HepG2 (cell line): ENCODE data around the gene MTCH1. TPM values are rescaled to one million over a fixed set of nuclear protein-coding genes. Genes with fewer than 3 reads are reported as not detected.

ENCODE experiments used
- ATAC-seq: fragments of 200-7000 bp; cut with Tn5 transposase; 3 replicates; pipeline ENCODE4 v1.9.1; 2020; ENCODE audit warnings: mild to moderate bottlenecking, moderate library complexity
- BruUV-seq: library from RNA; stranded (reverse); fragments of 400-500 nt; replicated peaks from 2 replicates; lab custom pipeline; 2021; lab: Mats Ljungman, UMichigan
- CTCF ChIA-PET: fragments of 300-600 bp; formaldehyde crosslinking; extraction: SDS; loops from one replicate; lab custom pipeline; 2021; ENCODE audit warnings: low total read pairs, inconsistent platforms, low intra/inter-chr PET ratio; lab: Yijun Ruan, JAX
- POLR2A ChIA-PET: fragments of 350-600 bp; sonication (Branson Sonifier 250); formaldehyde crosslinking; loops from one replicate; lab custom pipeline; 2020; ENCODE audit warnings: antibody characterized with exemption, inconsistent platforms; lab: Yijun Ruan, JAX
- DNase-seq: peaks from one replicate; pipeline ENCODE4 v3.0.0-alpha.2; 2015; ENCODE audit warnings: low spot score
- FAIRE-seq: peaks from 3 replicates; lab custom pipeline; 2011; peaks lifted over from hg19 to GRCh38; lab: Jason Lieb, UNC
- H2AFZ ChIP-seq: one replicate; pipeline ENCODE4 v1.6.1; 2011; ENCODE audit warnings: low read length, inconsistent platforms
- H3K27ac ChIP-seq: fragments of 300-600 bp; 3 replicates; pipeline ENCODE4 v1.8.0; 2011; ENCODE audit warnings: mixed run types, mild to moderate bottlenecking, mixed read lengths, low read length, inconsistent platforms; ENCODE audit not compliant: insufficient read depth; ENCODE audit errors: extremely low read length
- H3K27me3 ChIP-seq, 2 experiments: fragments of 200-600 bp in 1 of 2; 2 replicates in 1 of 2; 3 replicates in 1 of 2; pipeline versions ENCODE4 v1.6.0 to v1.8.0; 2011; ENCODE audit warnings: low read length in 2 of 2, mild to moderate bottlenecking in 2 of 2, moderate library complexity in 2 of 2, inconsistent platforms in 1 of 2; ENCODE audit not compliant: insufficient read depth in 2 of 2, control insufficient read depth in 1 of 2
- H3K36me3 ChIP-seq, 2 experiments: fragments of 200-600 bp in 1 of 2; replicated peaks in 1 of 2; 2 replicates in 1 of 2; 3 replicates in 1 of 2; pipeline versions ENCODE4 v1.5.1 to v1.8.0; 2011; ENCODE audit warnings: low read length in 2 of 2, inconsistent platforms in 1 of 2; ENCODE audit not compliant: insufficient read depth in 2 of 2, control insufficient read depth in 1 of 2
- H3K4me1 ChIP-seq: 2 replicates; pipeline ENCODE4 v1.5.1; 2012; ENCODE audit warnings: low read length, inconsistent platforms; ENCODE audit not compliant: insufficient read depth
- H3K4me2 ChIP-seq: 2 replicates; pipeline ENCODE4 v1.6.0; 2011; ENCODE audit warnings: low read depth, low read length, inconsistent platforms
- H3K4me3 ChIP-seq, 3 experiments: fragments of 200-600 bp in 1 of 3; sonication (generic), shearing (Covaris generic) in 1 of 3; replicated peaks in 1 of 3; 2 replicates each; pipeline ENCODE4 v1.5.1; 2011 to 2016; ENCODE audit warnings: low read length in 3 of 3, inconsistent platforms in 2 of 3, low read depth in 2 of 3, mild to moderate bottlenecking in 2 of 3, control low read depth in 1 of 3, mixed read lengths in 1 of 3; ENCODE audit not compliant: insufficient read depth in 1 of 3
- H3K79me2 ChIP-seq: one replicate; pipeline ENCODE4 v1.6.1; 2011; ENCODE audit warnings: low read length, inconsistent platforms; ENCODE audit not compliant: insufficient read depth
- H3K9ac ChIP-seq: 2 replicates; pipeline ENCODE4 v1.6.0; 2011; ENCODE audit warnings: mild to moderate bottlenecking, low read depth, low read length, inconsistent platforms; ENCODE audit not compliant: insufficient read depth
- H3K9me3 ChIP-seq: 2 replicates; pipeline ENCODE4 v1.5.1; 2012; ENCODE audit warnings: mild to moderate bottlenecking, low read length
- H4K20me1 ChIP-seq: 2 replicates; pipeline ENCODE4 v1.6.0; 2011; ENCODE audit warnings: inconsistent platforms, mild to moderate bottlenecking, low read length, moderate library complexity; ENCODE audit not compliant: insufficient read depth
- BHLHE40 ChIP-seq: IDR thresholded peaks from 2 replicates; pipeline ENCODE4 v1.6.1; 2011; ENCODE audit warnings: low read length, improper control_type of control experiment
- GPBP1L1 ChIP-seq: sonication (generic); formaldehyde crosslinking; IDR thresholded peaks from 2 replicates; pipeline ENCODE4 v1.5.0; 2020; ENCODE audit warnings: mild to moderate bottlenecking, missing genetic modification reagents
- HHEX ChIP-seq: IDR thresholded peaks from 2 replicates; pipeline ENCODE4 v1.6.1; 2016; ENCODE audit warnings: control low read depth
- IKZF1 ChIP-seq: fragments of 450-650 bp; IDR thresholded peaks from 2 replicates; pipeline ENCODE4 v1.7.1; 2016
- LRRFIP1 ChIP-seq: sonication (generic); formaldehyde crosslinking; conservative IDR thresholded peaks from 2 replicates; pipeline ENCODE4 v1.4.0; 2020; ENCODE audit warnings: missing genetic modification reagents
- MIXL1 ChIP-seq: IDR thresholded peaks from 2 replicates; pipeline ENCODE4 v1.6.1; 2016
- SKI ChIP-seq: fragments of 450-650 bp; IDR thresholded peaks from one replicate; pipeline ENCODE4 v1.6.1; 2018; ENCODE audit warnings: mild to moderate bottlenecking; ENCODE audit not compliant: partially characterized antibody
- THRA ChIP-seq: sonication (generic); formaldehyde crosslinking; IDR thresholded peaks from 2 replicates; pipeline ENCODE4 v1.4.0; 2020; ENCODE audit warnings: missing genetic modification reagents, borderline replicate concordance
- TIGD3 ChIP-seq: sonication (generic); formaldehyde crosslinking; IDR thresholded peaks from 2 replicates; pipeline ENCODE4 v1.5.1; 2020; ENCODE audit warnings: mild to moderate bottlenecking, missing genetic modification reagents, borderline replicate concordance
- ZFP62 ChIP-seq: sonication (generic); formaldehyde crosslinking; IDR thresholded peaks from 2 replicates; pipeline ENCODE4 v1.4.0; 2020; ENCODE audit warnings: missing genetic modification reagents
- ZNF343 ChIP-seq: sonication (generic); formaldehyde crosslinking; IDR thresholded peaks from 2 replicates; pipeline ENCODE4 v1.4.0; 2020; ENCODE audit warnings: mild to moderate bottlenecking, missing genetic modification reagents
- ZNF354B ChIP-seq: sonication (generic); formaldehyde crosslinking; IDR thresholded peaks from 2 replicates; pipeline ENCODE4 v1.8.0; 2022; ENCODE audit warnings: mild to moderate bottlenecking, missing genetic modification reagents
- ZNF543 ChIP-seq: sonication (generic); formaldehyde crosslinking; IDR thresholded peaks from 2 replicates; pipeline ENCODE4 v1.4.0; 2020; ENCODE audit warnings: mild to moderate bottlenecking, missing genetic modification reagents
- ZNF773 ChIP-seq: sonication (generic); formaldehyde crosslinking; IDR thresholded peaks from 2 replicates; pipeline ENCODE4 v1.4.0; 2020; ENCODE audit warnings: missing genetic modification reagents, borderline replicate concordance
- ZNF879 ChIP-seq: sonication (generic); formaldehyde crosslinking; IDR thresholded peaks from 2 replicates; pipeline ENCODE4 v1.8.1; 2023; ENCODE audit warnings: missing genetic modification reagents
- WGBS: methylation state at CpG from one replicate; pipeline ENCODE4 v1.1.6; 2017; ENCODE audit warnings: low lambda C conversion rate; 5-methylcytosine and 5-hydroxymethylcytosine counted together
- in situ Hi-C: cut with HindIII; loops from 2 replicates; pipeline ENCODE4 v1.10.0; 2017; ENCODE audit warnings: low pct_unique_long_range_greater_than_20kb; ENCODE audit not compliant: extremely low pct_ligation_motif_present
- intact Hi-C: fragments of 100-400 bp; cut with micrococcal nuclease; formaldehyde crosslinking; loops from one replicate; pipeline ENCODE4 v1.10.0; 2022; ENCODE audit not compliant: unreplicated experiment
- polyA plus RNA-seq, 8 experiments: library from polyadenylated mRNA; depleted of rRNA in 3 of 8; stranded (reverse) in 7 of 8; unstranded in 1 of 8; fragments of >200 nt; fragmentation: Illumina TruSeq in 4 of 8; extraction: Trizol in 4 of 8; gene quantifications; 2 replicates each; pipeline versions ENCODE4 v1.2.1 to v1.2.3, GENCODE V29; 2011 to 2016; ENCODE audit warnings: low read depth in 4 of 8, missing spikeins in 1 of 8, mixed read lengths in 1 of 8; ENCODE audit not compliant: insufficient read depth in 1 of 8
- total RNA-seq, 5 experiments: library from RNA; depleted of rRNA; stranded (reverse); fragments of >200 nt; fragmentation: Illumina TruSeq; extraction: Trizol; gene quantifications; 2 replicates each; pipeline ENCODE4 v1.2.3, GENCODE V29; 2016; ENCODE audit warnings: low read depth in 1 of 5

Gene MTCH1
- total and polyA plus RNA-seq, 2 of the 13 experiments (the other 11 are each of a cell fraction or from before 2014, with no cell fraction given), result 86.2 to 144 TPM

- WGBS, result 96% methylated on average over 6 of the region's 7 CpGs
- H3K27ac ChIP-seq, result no peak overlapping the region
- no TSS peak for BruUV-seq
- H3K4me1 ChIP-seq, result no peaks in the 10 kb centered on the region
- TF ChIP-seq ZNF543 (no peak), ZNF773 (CRISPR knock-in tag) (no peak), SKI (no peak), TIGD3 (no peak), BHLHE40 (no peak), HHEX (no peak), ZFP62 (CRISPR knock-in tag) (no peak), MIXL1 (CRISPR knock-in tag) (no peak), ZNF343 (CRISPR knock-in tag) (no peak), IKZF1 (no peak), THRA (CRISPR knock-in tag) (no peak), GPBP1L1 (CRISPR knock-in tag) (no peak), ZNF354B (CRISPR knock-in tag) (no peak), LRRFIP1 (CRISPR knock-in tag) (no peak), ZNF879 (CRISPR knock-in tag) (no peak)
- TF ChIP-seq, all 625 proteins: peak for 0
- Histone ChIP-seq H4K20me1 (no peaks in the 10 kb centered on the region; the same call in 1 of the 2 replicates), H3K79me2 (peaks cover 14% of the 10 kb centered on the region), H3K9me3 (no peaks in the 10 kb centered on the region), H3K27me3 (no peaks in the 10 kb centered on the region), H3K36me3 (peaks cover 63 to 86% of the 10 kb centered on the region in 2 experiments), H3K4me3 (no peak overlapping the region), H3K4me2 (no peak overlapping the region), H2AFZ (no peak overlapping the region), H3K9ac (no peak overlapping the region)
- intact Hi-C loops, result loop anchor here (2.0 kb wide), 1 partner anchor 42 kb away; no protein-coding TSS in a partner anchor
- in situ Hi-C loops, result no loop called here
- ATAC-seq (no peak), FAIRE-seq (no peak), DNase-seq (no peak)
- ChIA-PET CTCF (interaction anchor here (1.3 to 2.7 kb wide), 2 partner anchors 42 to 234 kb away, joined by 6 to 15 read pairs; no protein-coding TSS in a partner anchor), POLR2A (no interaction called here)
Measured at GRCh38 chr6:36976509-36976908, 9.5 kb downstream of the MTCH1 start.
